ENCODE results near the gene STK38L. TPM values are rescaled to one million over a fixed set of nuclear protein-coding genes. Genes with fewer than 3 reads are reported as not detected.

The STK38L gene
- polyA plus RNA-seq, 2 of the 4 experiments (the other 2 are of a cell fraction) = 17.3 to 32.2 TPM

GRCh38 chr12:27290501-27291168, 46.5 kb downstream of the STK38L start:
- Histone ChIP-seq H3K4me2 (no peak overlapping the region), H3K27ac (no peak overlapping the region), H3K4me1 (peaks cover under 1% of the 10 kb centered on the region; the same call in 2 of the 3 replicates), H3K4me3 (no peak overlapping the region), H3K9me3 (no peaks in the 10 kb centered on the region)
- ATAC-seq (no peak), DNase-seq (ENCODE audit: low read depth in 1 of 2, low spot score in 1 of 2) (no peak), FAIRE-seq (no peak)
- ChIA-PET CTCF (interaction anchor here (0.8 kb wide), 1 partner anchor 275 kb away, joined by 3 read pairs; no protein-coding TSS in a partner anchor), POLR2A (no interaction called here)
- TF ChIP-seq TFCP2L1 (CRISPR knock-in tag; IDR thresholded peaks at IDR 0.05) (no peak), CEBPB (IDR thresholded peaks at IDR 0.05) (no peak), TP53 (CRISPR knock-in tag; IDR thresholded peaks at IDR 0.05) (no peak), MAZ (IDR thresholded peaks at IDR 0.05; ENCODE audit: borderline replicate concordance, low read depth, low read length) (no peak), SMC3 (IDR thresholded peaks at IDR 0.05) (no peak), MYC (IDR thresholded peaks at IDR 0.05; ENCODE audit: borderline replicate concordance, low read length) (no peak), ELK1 (IDR thresholded peaks at IDR 0.05; ENCODE audit: low read depth, low read length) (no peak), FOSL2 (IDR thresholded peaks at IDR 0.05) (no peak), FOSL2 (CRISPR knock-in tag; IDR thresholded peaks at IDR 0.05) (no peak), JUNB (IDR thresholded peaks at IDR 0.05) (no peak), MAX (IDR thresholded peaks at IDR 0.05) (no peak), SREBF2 (IDR thresholded peaks at IDR 0.05) (no peak), JUN (IDR thresholded peaks at IDR 0.05) (no peak), FOXS1 (CRISPR knock-in tag; IDR thresholded peaks at IDR 0.05) (no peak), HMGXB4 (CRISPR knock-in tag; IDR thresholded peaks at IDR 0.05; ENCODE audit: borderline replicate concordance) (no peak), POLR2A (IDR thresholded peaks at IDR 0.05; ENCODE audit: low read length) (no peak), HOXA7 (CRISPR knock-in tag; IDR thresholded peaks at IDR 0.05) (no peak), POLR2AphosphoS2 (conservative IDR thresholded peaks at IDR 0.05; ENCODE audit: low read length) (no peak), ZC3H11A (IDR thresholded peaks at IDR 0.05) (no peak), EHMT2 (IDR thresholded peaks at IDR 0.05; ENCODE audit: low read depth) (no peak), PBX3 (IDR thresholded peaks at IDR 0.05) (no peak)
- WGBS (ENCODE audit: missing lambda C conversion rate) = 92% methylated on average over 4 of the region's 4 CpGs

- WGBS (ENCODE audit: missing lambda C conversion rate) = 82% methylated on average over 1 of the region's 1 CpG
- DNase-seq (ENCODE audit: low read depth in 1 of 2, low spot score in 1 of 2) (no peak), ATAC-seq (no peak), FAIRE-seq (no peak)
- no peak for TF ChIP-seq RARB (CRISPR knock-in tag; IDR thresholded peaks at IDR 0.05)
- TF ChIP-seq EP300 (IDR thresholded peaks at IDR 0.05) = no peak
- no peak for TF ChIP-seq FOXS1 (CRISPR knock-in tag; IDR thresholded peaks at IDR 0.05)
- no peak for TF ChIP-seq RAD21 (conservative IDR thresholded peaks at IDR 0.05 in 1 of 2, IDR thresholded peaks at IDR 0.05 in 1 of 2)
- no peak for TF ChIP-seq CHD2 (IDR thresholded peaks at IDR 0.05; ENCODE audit: low read length, partially characterized antibody)
- no peak for TF ChIP-seq ELK1 (IDR thresholded peaks at IDR 0.05; ENCODE audit: low read depth, low read length)
- no peak for TF ChIP-seq CBX8 (IDR thresholded peaks at IDR 0.05)
- no peak for TF ChIP-seq HEYL (CRISPR knock-in tag; IDR thresholded peaks at IDR 0.05)
- H3K27ac ChIP-seq = no peak overlapping the region
- CTCF ChIA-PET = interaction anchor here (1.0 to 1.4 kb wide), 2 partner anchors 20 to 48 kb away, joined by 3 read pairs; partner anchors contain the start of gene STK38L
- no peaks in the 10 kb centered on the region for H3K9me3 ChIP-seq
- POLR2A ChIA-PET = no interaction called here
- H3K4me1 ChIP-seq = no peaks in the 10 kb centered on the region
- no peak overlapping the region for H3K4me3 ChIP-seq
- no peak overlapping the region for H3K4me2 ChIP-seq
Measured at GRCh38 chr12:27291862-27292261, 47.8 kb downstream of the STK38L start.

Data from A549 (cell line).